22Rv1 (cell line): ENCODE measurements around the gene NUBP1.

Source experiments
- ZFX ChIP-seq: fragments of 450-650 bp; IDR thresholded peaks from 2 replicates; pipeline ENCODE4 v1.6.1; 2017; ENCODE audit warnings: antibody characterized with exemption, borderline replicate concordance
- TF ChIP-seq, protein P1 (sequence below): fragments of 450-650 bp; IDR thresholded peaks from 2 replicates; pipeline ENCODE4 v1.5.1; 2017; ENCODE audit warnings: mild to moderate bottlenecking

DNA sequence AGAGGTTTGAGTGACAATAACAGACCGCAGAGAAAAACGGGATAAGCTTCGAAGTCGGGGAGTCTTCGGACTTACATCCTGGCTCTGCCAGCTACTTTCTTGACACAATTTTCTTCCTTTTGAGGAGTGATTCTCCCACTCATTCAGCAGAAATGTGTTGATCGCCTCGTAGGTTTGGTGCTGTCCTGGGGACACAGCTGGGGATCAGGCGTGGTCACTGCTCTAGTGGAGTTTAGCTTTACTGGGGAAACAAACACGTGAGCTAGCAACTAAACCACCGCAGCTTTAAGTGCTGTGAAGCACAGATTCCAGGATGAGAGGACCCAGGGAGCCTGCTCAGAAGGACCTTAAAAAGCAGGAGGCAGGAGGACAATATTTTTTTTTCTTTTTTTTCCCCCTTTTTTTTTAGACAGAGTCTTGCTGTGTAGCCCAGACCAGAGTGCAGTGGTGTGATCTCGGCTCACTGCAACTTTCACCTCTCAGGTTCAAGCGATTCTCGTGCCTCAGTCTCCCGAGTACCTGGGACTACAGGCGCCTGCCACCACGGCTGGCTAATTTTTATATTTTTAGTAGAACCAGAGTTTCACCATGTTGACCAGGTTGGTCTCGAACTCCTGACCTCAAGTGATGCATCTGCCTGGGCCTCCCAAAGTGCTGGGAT, 858 bp downstream of the NUBP1 start:
- TF ChIP-seq, protein P1, sequence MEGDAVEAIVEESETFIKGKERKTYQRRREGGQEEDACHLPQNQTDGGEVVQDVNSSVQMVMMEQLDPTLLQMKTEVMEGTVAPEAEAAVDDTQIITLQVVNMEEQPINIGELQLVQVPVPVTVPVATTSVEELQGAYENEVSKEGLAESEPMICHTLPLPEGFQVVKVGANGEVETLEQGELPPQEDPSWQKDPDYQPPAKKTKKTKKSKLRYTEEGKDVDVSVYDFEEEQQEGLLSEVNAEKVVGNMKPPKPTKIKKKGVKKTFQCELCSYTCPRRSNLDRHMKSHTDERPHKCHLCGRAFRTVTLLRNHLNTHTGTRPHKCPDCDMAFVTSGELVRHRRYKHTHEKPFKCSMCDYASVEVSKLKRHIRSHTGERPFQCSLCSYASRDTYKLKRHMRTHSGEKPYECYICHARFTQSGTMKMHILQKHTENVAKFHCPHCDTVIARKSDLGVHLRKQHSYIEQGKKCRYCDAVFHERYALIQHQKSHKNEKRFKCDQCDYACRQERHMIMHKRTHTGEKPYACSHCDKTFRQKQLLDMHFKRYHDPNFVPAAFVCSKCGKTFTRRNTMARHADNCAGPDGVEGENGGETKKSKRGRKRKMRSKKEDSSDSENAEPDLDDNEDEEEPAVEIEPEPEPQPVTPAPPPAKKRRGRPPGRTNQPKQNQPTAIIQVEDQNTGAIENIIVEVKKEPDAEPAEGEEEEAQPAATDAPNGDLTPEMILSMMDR = no peak
- TF ChIP-seq ZFX = no peak
